H1 (cell line): ENCODE results near the gene ASB13. TPM values are rescaled to one million over a fixed set of nuclear protein-coding genes. Genes with fewer than 3 reads are reported as not detected.

Experiments
- CHD7 ChIP-seq: fragments of 300-600 bp; sonication (generic); IDR thresholded peaks from 2 replicates; pipeline ENCODE4 v1.7.1; 2012; ENCODE audit warnings: low read length, moderate library complexity, mild to moderate bottlenecking, inconsistent platforms; ENCODE audit not compliant: insufficient replicate concordance
- FOSL1 ChIP-seq: IDR thresholded peaks from 2 replicates; pipeline ENCODE4 v1.6.1; 2011; ENCODE audit warnings: mild to moderate bottlenecking, low read depth, low read length, moderate library complexity; ENCODE audit not compliant: insufficient read depth
- HDAC2 ChIP-seq, 2 experiments: fragments of 300-600 bp in 1 of 2; sonication (generic) in 1 of 2; IDR thresholded peaks; 2 replicates each; pipeline ENCODE4 v1.6.1; 2011 to 2012; ENCODE audit warnings: low read depth in 2 of 2, low read length in 2 of 2, mild to moderate bottlenecking in 2 of 2, moderate library complexity in 2 of 2, borderline replicate concordance in 1 of 2, inconsistent platforms in 1 of 2
- RXRA ChIP-seq: IDR thresholded peaks from 2 replicates; pipeline ENCODE4 v1.6.1; 2011; ENCODE audit warnings: low read depth, mild to moderate bottlenecking, low read length, moderate library complexity; ENCODE audit not compliant: insufficient read depth
- polyA plus RNA-seq, 7 experiments: library from polyadenylated mRNA; depleted of rRNA in 3 of 7; stranded (reverse) in 5 of 7; unstranded in 2 of 7; fragments of >200 nt in 5 of 7; fragments of 200-250 nt in 2 of 7; gene quantifications; 1 replicate in 5 of 7; 2 replicates in 1 of 7; 4 replicates in 1 of 7; pipeline versions ENCODE4 v1.2.1 to v1.2.3, GENCODE V29; 2011 to 2013; ENCODE audit warnings: missing spikeins in 2 of 7, mixed read lengths in 2 of 7
- total RNA-seq: library from RNA; stranded (reverse); fragmentation: NEBNext Ultra II Directional; extraction: Animal tissue kit (Norgen Biotek cat#: 25700); gene quantifications from 2 replicates; pipeline ENCODE4 v1.2.1, GENCODE V29; 2021

ASB13 gene
- total and polyA plus RNA-seq, 2 of the 8 experiments (the other 6 are each of a cell fraction or from before 2014, with no cell fraction given): 12.3 to 20.2 TPM

GRCh38 chr10:5615316-5615715 lies 51.1 kb downstream of the ASB13 start (continued):
- no peak for TF ChIP-seq CHD7
- no peak for TF ChIP-seq HDAC2 (IDR thresholded peaks at IDR 0.05; ENCODE audit: borderline replicate concordance in 1 of 2, low read depth in 2 of 2, low read length in 2 of 2)
- no peak for TF ChIP-seq RXRA
- no peak for TF ChIP-seq FOSL1
- TF ChIP-seq, all 59 proteins: peak for 0
